ENCODE results near the gene AMFR. TPM values are rescaled to one million over a fixed set of nuclear protein-coding genes. Genes with fewer than 3 reads are reported as not detected.

AMFR gene
- total RNA-seq, 1 experiment from 2014 or later = 66.3 TPM

- H3K27me3 ChIP-seq (ENCODE audit: insufficient read depth, low read length) = no peaks in the 10 kb centered on the region
- intact Hi-C loops (cut with micrococcal nuclease) = no loop called here
- DNase-seq (ENCODE audit: low read depth, low spot score) (no peak), ATAC-seq (no peak)
- ChIA-PET POLR2A (no interaction called here), RAD21 (ENCODE audit: low non-redundant PET in 1 of 2, low total read pairs in 2 of 2, uncharacterized antibody in 2 of 2, unreplicated experiment in 2 of 2) (no interaction called here), CTCF (interaction anchor here (2.4 kb wide), 1 partner anchor 16 kb away, joined by 12 read pairs; no protein-coding TSS in a partner anchor)
- no peak overlapping the region for H3K4me2 ChIP-seq (ENCODE audit: low read length)
- H3K27ac ChIP-seq (ENCODE audit: low read depth, low read length) = no peak overlapping the region
- H3K4me1 ChIP-seq (ENCODE audit: control insufficient read depth in 1 of 2, insufficient read depth in 2 of 2, low read length in 2 of 2) = peaks cover 0 to 14% of the 10 kb centered on the region in 2 experiments; a peak in 1 of 4 replicates
- H3K9me3 ChIP-seq (ENCODE audit: control insufficient read depth in 1 of 2, insufficient read depth in 1 of 2, low read depth in 1 of 2, low read length in 2 of 2) = no peaks in the 10 kb centered on the region
- BruUV-seq (replicated peaks) = no TSS peak
- H2AFZ ChIP-seq (ENCODE audit: low read depth, low read length, poor library complexity, severe bottlenecking) = no peak overlapping the region
- H3K79me2 ChIP-seq (ENCODE audit: insufficient read depth, low read length) = peaks cover 14% of the 10 kb centered on the region; the same call in 1 of the 2 replicates
- no peak overlapping the region for H3K4me3 ChIP-seq (replicated peaks in 1 of 2; ENCODE audit: low read depth in 1 of 2, low read length in 2 of 2)
- peaks cover 3 to 8% of the 10 kb centered on the region in 2 experiments; a peak in 3 of 4 replicates for H3K36me3 ChIP-seq (ENCODE audit: control insufficient read depth in 1 of 2, insufficient read depth in 2 of 2, low read length in 2 of 2)
- no peaks in the 10 kb centered on the region for H4K20me1 ChIP-seq (ENCODE audit: insufficient read depth)
- no peaks in the 10 kb centered on the region for H3K9me2 ChIP-seq (ENCODE audit: insufficient read depth)
- no peak for TF ChIP-seq SP1 (IDR thresholded peaks at IDR 0.05; ENCODE audit: low read depth)
- no peak for TF ChIP-seq ZNF274 (IDR thresholded peaks at IDR 0.05; ENCODE audit: low read depth, low read length)
- no peak for TF ChIP-seq EGR1 (IDR thresholded peaks at IDR 0.05; ENCODE audit: low read depth)
- TF ChIP-seq MAX (IDR thresholded peaks at IDR 0.05) = no peak
- TF ChIP-seq ELF1 (IDR thresholded peaks at IDR 0.05; ENCODE audit: borderline replicate concordance, low read depth) = no peak
- TF ChIP-seq SIN3A (IDR thresholded peaks at IDR 0.05; ENCODE audit: low read depth) = no peak
- TF ChIP-seq ZBTB33 (IDR thresholded peaks at IDR 0.05; ENCODE audit: extremely low read depth, insufficient replicate concordance, low read length) = no peak
- no peak for TF ChIP-seq CEBPB (IDR thresholded peaks at IDR 0.05; ENCODE audit: low read depth)
- TF ChIP-seq POLR2AphosphoS5 (IDR thresholded peaks at IDR 0.05; ENCODE audit: low read depth, low read length) = no peak
- no peak for TF ChIP-seq RAD21 (IDR thresholded peaks at IDR 0.05; ENCODE audit: low read depth)
- no peak overlapping the region for H3K9ac ChIP-seq (ENCODE audit: low read length)
Measured at GRCh38 chr16:56372013-56372634, 53.2 kb downstream of the AMFR start.

Data from HCT116 (cell line).